ENCODE data around the gene OSTM1. TPM values are rescaled to one million over a fixed set of nuclear protein-coding genes. Genes with fewer than 3 reads are reported as not detected.

Gene OSTM1
- total RNA-seq, 1 donor from 2014 or later, result 43.2 TPM

Other genes with a start within 250 kb of the OSTM1 start
- 135 TPM for gene SEC63, start 116.5 kb downstream of the OSTM1 start, total RNA-seq
- gene NR2E1, start 91.3 kb upstream of the OSTM1 start, total RNA-seq, result not detected
- 145 TPM for gene SNX3, start 186.3 kb upstream of the OSTM1 start, total RNA-seq
- gene AFG1L, start 220.3 kb upstream of the OSTM1 start, total RNA-seq, result 8.8 TPM